Activated naive CD8-positive, alpha-beta T cell treated with anti-CD3 and anti-CD28 coated beads for 36 hours (primary cell): Measurements from ENCODE around the gene RDH16. TPM values are rescaled to one million over a fixed set of nuclear protein-coding genes. Genes with fewer than 3 reads are reported as not detected.
"Not testable (repeated sequence)": the region's sequence is repeated elsewhere in the genome, so short reads cannot be mapped to it uniquely, and the experiment has no call there.

Experiments used
- DNase-seq: peaks from one replicate; pipeline ENCODE4 v3.0.0; 2021
- H3K27ac Mint-ChIP-seq: one replicate; pipeline ENCODE4 v1.8.0; 2022; ENCODE audit warnings: mild to moderate bottlenecking, moderate library complexity, mixed read lengths
- H3K27me3 Mint-ChIP-seq: one replicate; pipeline ENCODE4 v1.8.0; 2022; ENCODE audit warnings: mild to moderate bottlenecking, mixed read lengths
- H3K36me3 Mint-ChIP-seq: one replicate; pipeline ENCODE4 v1.8.0; 2021; ENCODE audit warnings: mild to moderate bottlenecking, mixed read lengths
- H3K4me1 Mint-ChIP-seq: one replicate; pipeline ENCODE4 v1.8.0; 2021; ENCODE audit warnings: mixed read lengths
- H3K4me3 Mint-ChIP-seq: one replicate; pipeline ENCODE4 v1.8.0; 2022; ENCODE audit warnings: mild to moderate bottlenecking, moderate library complexity, mixed read lengths
- H3K9me3 Mint-ChIP-seq: one replicate; pipeline ENCODE4 v1.8.0; 2022; ENCODE audit warnings: mixed read lengths
- total RNA-seq, 2 experiments: library from RNA; stranded (reverse); gene quantifications; one replicate each; pipeline ENCODE4 v1.2.3, GENCODE V29; 2021

RDH16 gene
- total RNA-seq, 2 experiments from 2014 or later = 0.10 to 0.12 TPM

GRCh38 chr12:56978397-56979138 lies 21.2 kb upstream of the RDH16 start:
- Mint-ChIP-seq H3K4me3 (no peak overlapping the region), H3K9me3 (peaks cover 3% of the 10 kb centered on the region), H3K27ac (no peak overlapping the region), H3K27me3 (no peaks in the 10 kb centered on the region), H3K4me1 (no peaks in the 10 kb centered on the region), H3K36me3 (no peaks in the 10 kb centered on the region)
- no peak for DNase-seq

GRCh38 chr12:56977361-56977760 lies 20.0 kb upstream of the RDH16 start:
- H3K9me3 Mint-ChIP-seq = not testable (repeated sequence)

GRCh38 chr12:56974224-56974623 lies 16.8 kb upstream of the RDH16 start:
- not testable (repeated sequence) for H3K27ac Mint-ChIP-seq, H3K36me3 Mint-ChIP-seq, H3K9me3 Mint-ChIP-seq, H3K4me3 Mint-ChIP-seq, DNase-seq, H3K4me1 Mint-ChIP-seq, H3K27me3 Mint-ChIP-seq

More at GRCh38 chr12:56977361-56977760, 20.0 kb upstream of the RDH16 start:
- not testable (repeated sequence) for DNase-seq, H3K36me3 Mint-ChIP-seq, H3K27ac Mint-ChIP-seq, H3K4me3 Mint-ChIP-seq, H3K27me3 Mint-ChIP-seq, H3K4me1 Mint-ChIP-seq

- not testable (repeated sequence) for H3K27me3 Mint-ChIP-seq, H3K4me3 Mint-ChIP-seq, H3K9me3 Mint-ChIP-seq, DNase-seq, H3K36me3 Mint-ChIP-seq, H3K4me1 Mint-ChIP-seq, H3K27ac Mint-ChIP-seq
Measured at GRCh38 chr12:56968910-56969309, 11.5 kb upstream of the RDH16 start.

- not testable (repeated sequence) for H3K27me3 Mint-ChIP-seq, H3K4me3 Mint-ChIP-seq, DNase-seq, H3K9me3 Mint-ChIP-seq, H3K36me3 Mint-ChIP-seq, H3K4me1 Mint-ChIP-seq, H3K27ac Mint-ChIP-seq
Measured at GRCh38 chr12:56965997-56966642, 8.7 kb upstream of the RDH16 start.

GRCh38 chr12:56965124-56965523 lies 7.7 kb upstream of the RDH16 start:
- not testable (repeated sequence) for H3K4me1 Mint-ChIP-seq, H3K36me3 Mint-ChIP-seq, H3K27me3 Mint-ChIP-seq

GRCh38 chr12:56963557-56963956 lies 6.1 kb upstream of the RDH16 start:
- DNase-seq, H3K36me3 Mint-ChIP-seq, H3K4me3 Mint-ChIP-seq, H3K9me3 Mint-ChIP-seq, H3K27ac Mint-ChIP-seq, H3K4me1 Mint-ChIP-seq, H3K27me3 Mint-ChIP-seq: not testable (repeated sequence)

More at GRCh38 chr12:56965124-56965523, 7.7 kb upstream of the RDH16 start:
- not testable (repeated sequence) for H3K9me3 Mint-ChIP-seq, DNase-seq, H3K27ac Mint-ChIP-seq, H3K4me3 Mint-ChIP-seq

GRCh38 chr12:56962247-56962646 lies 4.8 kb upstream of the RDH16 start:
- not testable (repeated sequence) for H3K27me3 Mint-ChIP-seq, H3K36me3 Mint-ChIP-seq, H3K4me3 Mint-ChIP-seq, H3K27ac Mint-ChIP-seq, H3K4me1 Mint-ChIP-seq, H3K9me3 Mint-ChIP-seq, DNase-seq

GRCh38 chr12:56958422-56958821 lies 1.0 kb upstream of the RDH16 start:
- no peaks in the 10 kb centered on the region for H3K4me1 Mint-ChIP-seq
- no peak overlapping the region for H3K4me3 Mint-ChIP-seq
- peaks cover 6% of the 10 kb centered on the region for H3K9me3 Mint-ChIP-seq
- H3K27ac Mint-ChIP-seq = no peak overlapping the region
- no peaks in the 10 kb centered on the region for H3K27me3 Mint-ChIP-seq
- no peaks in the 10 kb centered on the region for H3K36me3 Mint-ChIP-seq
- DNase-seq = no peak

GRCh38 chr12:56955631-56956256 lies 1.7 kb downstream of the RDH16 start:
- DNase-seq = no peak
- H3K4me1 Mint-ChIP-seq = no peaks in the 10 kb centered on the region

GRCh38 chr12:56954958-56955355 lies 2.5 kb downstream of the RDH16 start:
- Mint-ChIP-seq H3K27ac (no peak overlapping the region), H3K27me3 (no peaks in the 10 kb centered on the region), H3K9me3 (peaks cover 4% of the 10 kb centered on the region), H3K4me3 (no peak overlapping the region), H3K36me3 (no peaks in the 10 kb centered on the region), H3K4me1 (no peaks in the 10 kb centered on the region)
- no peak for DNase-seq

More at GRCh38 chr12:56955631-56956256, 1.7 kb downstream of the RDH16 start:
- no peak overlapping the region for H3K27ac Mint-ChIP-seq
- H3K36me3 Mint-ChIP-seq = no peaks in the 10 kb centered on the region
- no peak overlapping the region for H3K4me3 Mint-ChIP-seq
- H3K27me3 Mint-ChIP-seq = no peaks in the 10 kb centered on the region
- H3K9me3 Mint-ChIP-seq = peaks cover 4% of the 10 kb centered on the region

GRCh38 chr12:56954057-56954957 lies 3.1 kb downstream of the RDH16 start:
- Mint-ChIP-seq H3K9me3 (peaks cover 4% of the 10 kb centered on the region), H3K36me3 (no peaks in the 10 kb centered on the region), H3K27ac (no peak overlapping the region)

GRCh38 chr12:56953314-56953713 lies 4.1 kb downstream of the RDH16 start:
- peaks cover 4% of the 10 kb centered on the region for H3K9me3 Mint-ChIP-seq
- no peaks in the 10 kb centered on the region for H3K27me3 Mint-ChIP-seq
- no peak overlapping the region for H3K27ac Mint-ChIP-seq
- H3K4me3 Mint-ChIP-seq = no peak overlapping the region
- no peaks in the 10 kb centered on the region for H3K4me1 Mint-ChIP-seq
- DNase-seq = no peak
- H3K36me3 Mint-ChIP-seq = no peaks in the 10 kb centered on the region

More at GRCh38 chr12:56954057-56954957, 3.1 kb downstream of the RDH16 start:
- DNase-seq = no peak
- H3K27me3 Mint-ChIP-seq = no peaks in the 10 kb centered on the region
- no peaks in the 10 kb centered on the region for H3K4me1 Mint-ChIP-seq
- H3K4me3 Mint-ChIP-seq = no peak overlapping the region

GRCh38 chr12:56951582-56952339 lies 5.6 kb downstream of the RDH16 start:
- H3K36me3 Mint-ChIP-seq = no peaks in the 10 kb centered on the region
- H3K27me3 Mint-ChIP-seq = no peaks in the 10 kb centered on the region
- H3K9me3 Mint-ChIP-seq = no peaks in the 10 kb centered on the region
- no peak overlapping the region for H3K27ac Mint-ChIP-seq
- H3K4me3 Mint-ChIP-seq = no peak overlapping the region
- DNase-seq = no peak
- no peaks in the 10 kb centered on the region for H3K4me1 Mint-ChIP-seq
